Fibroblast of skin of back (primary cell): Measurements from ENCODE around the gene TRPM3.
"Not testable (repeated sequence)": the region's sequence is repeated elsewhere in the genome, so short reads cannot be mapped to it uniquely, and the experiment has no call there.

Source experiments
- DNase-seq: peaks from one replicate; pipeline ENCODE4 v3.0.0-alpha.2; 2013

The TRPM3 gene

DNA sequence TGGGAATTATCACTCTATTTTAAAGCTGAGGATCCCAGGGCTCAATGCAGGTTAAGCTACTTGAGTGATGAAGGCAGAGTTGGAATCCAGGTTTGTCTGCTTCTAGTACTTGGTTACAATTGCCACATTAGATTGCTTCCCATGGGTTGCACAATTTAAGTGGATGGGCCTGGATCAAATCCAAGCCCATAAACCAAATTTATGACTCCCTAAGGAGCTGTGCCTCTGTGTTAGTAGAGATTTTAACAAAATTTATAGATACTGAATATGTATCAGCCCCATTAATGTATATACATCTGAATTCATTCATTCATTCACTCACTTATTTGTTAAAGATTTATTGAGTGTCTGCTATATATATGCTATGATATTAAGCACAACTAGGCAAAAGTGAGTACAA is 374.7 kb downstream of the TRPM3 start:
- DNase-seq, result no peak

DNA sequence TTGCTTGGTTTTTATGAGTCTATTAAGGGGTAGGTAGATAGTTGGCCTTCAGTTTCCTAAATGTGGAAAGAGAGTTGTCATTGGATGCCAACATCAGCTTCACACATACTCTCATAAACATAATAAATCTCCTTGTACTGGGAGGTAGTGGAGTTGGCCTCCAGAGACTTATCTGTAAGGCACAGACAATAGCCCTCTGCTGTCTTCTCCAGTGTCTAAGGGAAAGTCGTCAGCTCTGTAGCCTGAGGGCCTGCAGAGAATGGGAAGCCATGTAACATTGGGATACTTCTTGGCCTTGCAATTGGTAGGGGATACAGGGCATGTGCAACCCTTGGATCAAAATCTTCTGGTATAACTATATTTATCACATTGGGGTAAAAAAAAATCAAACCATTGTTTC is 375.1 kb downstream of the TRPM3 start:
- DNase-seq, result no peak

DNA sequence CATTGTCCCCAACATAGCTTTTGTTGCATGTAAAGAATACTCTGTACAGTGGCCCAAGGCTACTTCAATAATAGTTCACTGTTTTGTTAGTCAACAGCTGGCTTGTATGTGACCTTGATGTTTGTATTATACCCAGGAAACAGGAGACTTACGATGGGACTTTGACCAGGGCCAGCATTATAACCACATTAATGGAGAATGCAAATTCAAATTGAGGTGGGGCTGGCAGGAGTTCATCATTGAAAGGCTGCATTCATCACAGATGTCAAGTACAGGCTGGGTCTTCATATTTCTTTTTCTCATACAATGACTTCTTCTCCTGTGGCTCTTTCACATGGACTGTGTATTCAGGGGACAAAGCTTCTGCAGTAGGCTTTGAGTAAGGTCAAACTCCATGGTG is 396.6 kb downstream of the TRPM3 start:
- DNase-seq, result not testable (repeated sequence)

DNA sequence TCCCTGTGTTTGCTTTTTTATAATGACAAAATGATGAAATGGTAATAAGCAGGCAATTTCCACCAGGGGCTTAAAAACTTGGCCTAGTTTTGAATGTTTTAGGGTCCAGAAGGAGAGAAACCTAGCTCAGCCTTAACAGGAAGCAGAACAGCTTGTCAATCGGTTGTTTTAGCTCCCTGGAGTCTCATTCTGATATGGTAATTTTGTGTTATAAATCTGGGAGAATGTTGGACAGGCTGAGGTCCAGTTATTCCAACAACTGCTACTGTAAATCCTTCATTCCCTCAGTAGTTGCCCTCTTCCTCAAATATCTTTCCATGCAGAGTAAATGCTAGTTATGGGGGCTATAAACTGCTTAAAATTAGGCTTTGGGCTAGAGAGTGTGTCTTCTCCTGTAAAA is 397.4 kb downstream of the TRPM3 start:
- not testable (repeated sequence) for DNase-seq

DNA sequence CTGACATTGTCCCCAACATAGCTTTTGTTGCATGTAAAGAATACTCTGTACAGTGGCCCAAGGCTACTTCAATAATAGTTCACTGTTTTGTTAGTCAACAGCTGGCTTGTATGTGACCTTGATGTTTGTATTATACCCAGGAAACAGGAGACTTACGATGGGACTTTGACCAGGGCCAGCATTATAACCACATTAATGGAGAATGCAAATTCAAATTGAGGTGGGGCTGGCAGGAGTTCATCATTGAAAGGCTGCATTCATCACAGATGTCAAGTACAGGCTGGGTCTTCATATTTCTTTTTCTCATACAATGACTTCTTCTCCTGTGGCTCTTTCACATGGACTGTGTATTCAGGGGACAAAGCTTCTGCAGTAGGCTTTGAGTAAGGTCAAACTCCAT is 414.6 kb downstream of the TRPM3 start:
- DNase-seq, result not testable (repeated sequence)

DNA sequence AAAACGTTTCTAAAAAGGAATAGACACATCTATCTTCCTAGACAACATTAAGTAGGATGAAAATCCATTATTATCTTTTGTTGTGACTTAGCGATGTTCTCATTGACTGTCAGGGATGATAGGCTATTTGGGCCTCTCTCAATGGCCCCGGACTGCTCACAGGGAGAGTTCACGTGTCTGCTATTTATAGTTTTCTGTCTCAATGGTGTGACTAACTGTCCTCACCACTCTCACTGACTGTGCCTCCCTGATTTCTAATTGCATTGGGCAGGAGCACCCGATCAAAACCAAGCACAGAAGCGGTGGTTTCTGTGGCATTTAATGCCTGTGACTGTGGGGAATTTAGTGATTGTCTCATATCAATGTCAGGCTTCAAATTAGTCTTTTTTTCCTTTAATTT is 420.3 kb downstream of the TRPM3 start:
- DNase-seq, result no peak

DNA sequence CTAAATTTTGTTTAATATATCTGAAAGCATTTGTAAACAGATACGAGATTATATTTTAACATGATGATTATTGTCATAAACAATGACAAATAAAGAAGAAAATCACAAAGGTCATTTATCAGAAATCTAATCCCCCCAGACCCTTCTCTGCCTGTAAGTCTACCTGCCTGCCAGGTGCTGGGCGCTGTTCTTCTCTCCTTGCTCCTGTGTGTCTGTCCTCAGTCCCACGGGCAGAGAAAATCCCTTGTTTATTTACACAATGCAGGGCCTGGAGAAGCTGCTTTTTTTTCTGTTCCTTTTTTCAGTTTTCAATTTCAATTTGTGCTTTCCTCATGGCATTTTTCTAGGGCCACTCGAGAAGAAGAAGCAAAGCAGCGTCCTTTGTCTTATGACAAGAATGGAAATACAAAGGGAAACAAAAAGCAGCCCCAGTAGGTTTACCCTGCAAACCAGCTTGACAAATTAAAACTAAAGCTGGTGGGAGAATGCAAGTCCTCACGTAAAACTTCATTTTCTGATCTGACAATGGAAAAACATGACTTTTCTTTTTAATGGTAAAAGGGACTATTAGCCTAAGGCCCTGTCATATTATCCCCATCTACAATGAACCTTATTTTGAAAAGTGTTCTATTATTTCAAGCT is 424.6 kb downstream of the TRPM3 start:
- DNase-seq, result no peak

DNA sequence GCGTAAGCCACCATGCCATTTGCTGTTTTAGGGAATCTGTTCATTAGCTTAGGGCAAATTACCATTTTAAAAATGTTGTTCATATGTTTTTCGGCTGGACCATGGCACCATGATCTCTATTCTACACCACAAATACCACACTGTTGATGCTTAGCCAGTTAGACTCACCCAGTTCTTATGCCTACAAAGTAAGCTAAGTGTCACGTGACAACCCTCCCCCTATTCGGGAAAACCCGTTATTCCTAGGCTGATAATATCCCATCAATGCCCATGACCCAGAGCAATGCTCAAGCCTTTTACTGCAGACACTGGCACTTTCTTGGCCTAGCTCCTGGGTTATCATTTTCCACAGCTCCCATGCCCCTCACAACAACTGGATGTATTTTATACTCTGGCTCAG is 426.7 kb downstream of the TRPM3 start:
- no peak for DNase-seq

DNA sequence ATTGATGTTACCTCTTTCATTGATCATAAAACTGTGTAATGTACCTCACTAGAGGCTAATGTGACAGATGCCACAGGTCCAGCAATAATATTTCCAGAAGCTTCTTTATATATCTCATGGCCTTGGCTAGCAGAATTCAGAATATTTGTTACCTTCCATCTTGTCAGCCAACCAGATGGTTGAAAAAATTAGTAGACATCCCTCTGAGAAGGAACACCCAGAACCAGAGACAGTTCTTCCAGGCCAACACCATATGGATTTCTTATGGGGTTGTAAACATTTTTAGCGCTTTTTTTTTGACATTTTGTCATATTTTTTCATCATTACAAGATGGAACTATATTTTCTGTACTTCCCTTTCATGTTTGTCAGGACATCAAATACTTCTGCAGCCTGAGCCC is 428.2 kb downstream of the TRPM3 start:
- DNase-seq, result no peak

DNA sequence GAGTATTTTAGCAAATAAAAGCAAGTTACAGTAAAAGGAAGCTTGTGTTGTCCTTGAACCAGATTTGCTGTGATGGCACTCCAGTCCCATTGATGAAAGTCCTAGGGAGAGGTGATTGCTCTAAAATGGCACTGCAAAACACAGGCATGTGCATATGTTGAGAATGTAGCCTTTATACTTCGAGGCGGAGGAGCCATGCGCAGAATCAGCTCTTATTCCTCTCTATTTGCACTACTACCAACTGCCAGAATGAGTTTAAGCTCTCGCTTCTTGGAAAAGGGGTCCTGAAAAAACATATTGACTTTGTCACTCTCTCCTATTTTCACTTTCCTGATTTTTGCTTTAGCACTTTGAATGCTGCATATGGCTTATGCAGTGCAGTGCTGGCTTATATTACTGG is 429.0 kb downstream of the TRPM3 start:
- DNase-seq, result no peak

DNA sequence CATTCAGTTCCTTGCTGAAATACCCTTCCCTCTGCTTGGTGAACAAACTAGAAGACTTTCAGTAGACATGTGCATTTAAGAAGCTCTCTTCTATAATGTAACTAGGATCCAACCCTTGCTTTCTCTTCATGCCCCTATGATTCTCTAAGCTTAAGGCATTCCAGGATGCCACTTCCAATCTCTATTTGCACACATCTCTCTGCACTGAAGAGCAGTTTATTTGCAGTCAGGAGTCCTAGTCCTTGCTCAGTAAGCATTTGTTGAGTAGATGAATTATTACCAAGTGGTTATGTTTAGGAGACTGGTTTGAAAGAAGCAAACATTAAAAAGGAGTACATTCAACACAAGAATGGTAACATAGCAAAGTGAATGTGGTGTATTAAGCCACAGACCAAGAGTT is 432.7 kb downstream of the TRPM3 start:
- DNase-seq, result no peak

DNA sequence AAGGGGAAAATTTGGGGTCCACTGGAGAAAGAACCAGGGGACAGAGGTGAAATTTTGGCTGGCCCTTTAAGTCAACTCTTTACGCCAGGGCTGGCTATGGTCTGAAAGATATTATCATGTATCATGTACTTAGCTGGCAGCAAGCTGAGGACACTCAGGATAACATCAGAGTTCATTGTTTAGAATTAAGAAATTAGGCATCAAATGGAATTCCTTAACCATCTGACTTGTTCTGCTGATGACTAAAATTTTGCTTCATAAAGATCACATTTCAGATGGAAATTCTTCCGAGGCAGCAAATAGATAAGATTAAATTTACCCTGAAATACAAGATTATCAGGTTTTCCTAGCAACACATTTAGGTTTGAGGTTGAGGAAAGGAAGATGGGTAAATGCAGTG is 437.6 kb downstream of the TRPM3 start:
- no peak for DNase-seq

DNA sequence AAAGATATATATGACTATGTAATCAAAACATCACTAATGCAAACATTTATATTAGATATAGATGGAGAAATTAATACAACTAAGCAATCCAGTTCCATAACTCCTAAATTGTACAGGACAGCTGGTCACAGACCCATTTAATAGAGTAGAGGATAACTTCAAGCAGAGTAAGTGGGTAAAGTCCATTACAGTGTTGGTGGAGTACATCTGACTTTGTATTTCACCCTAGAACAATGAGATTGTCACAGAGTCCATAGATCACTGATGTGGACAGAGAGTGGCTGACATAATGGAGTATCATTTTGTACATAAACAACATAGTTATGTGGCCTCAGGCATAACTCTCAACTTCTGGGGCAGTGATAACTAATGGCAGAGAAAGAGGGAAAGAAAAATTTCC is 439.1 kb downstream of the TRPM3 start:
- no peak for DNase-seq

DNA sequence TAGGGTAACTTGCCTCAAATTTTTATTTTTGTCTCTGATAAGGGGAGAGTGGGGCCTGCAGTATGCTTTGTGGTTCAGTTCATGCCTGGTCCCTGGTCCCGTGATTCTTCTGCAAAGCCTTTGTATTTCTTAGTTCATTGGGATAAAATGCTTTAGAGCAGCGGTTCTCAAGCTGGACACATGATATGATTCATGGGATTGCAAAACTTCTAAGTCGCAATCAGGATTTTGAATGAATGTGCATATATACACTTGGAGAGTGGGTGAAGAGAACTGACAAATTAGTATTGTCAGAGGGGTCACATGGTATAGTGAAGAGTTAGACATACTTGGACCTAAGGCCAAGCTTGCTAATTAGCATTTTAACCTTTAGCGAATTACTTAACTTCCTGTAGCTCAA is 441.6 kb downstream of the TRPM3 start:
- DNase-seq, result no peak

DNA sequence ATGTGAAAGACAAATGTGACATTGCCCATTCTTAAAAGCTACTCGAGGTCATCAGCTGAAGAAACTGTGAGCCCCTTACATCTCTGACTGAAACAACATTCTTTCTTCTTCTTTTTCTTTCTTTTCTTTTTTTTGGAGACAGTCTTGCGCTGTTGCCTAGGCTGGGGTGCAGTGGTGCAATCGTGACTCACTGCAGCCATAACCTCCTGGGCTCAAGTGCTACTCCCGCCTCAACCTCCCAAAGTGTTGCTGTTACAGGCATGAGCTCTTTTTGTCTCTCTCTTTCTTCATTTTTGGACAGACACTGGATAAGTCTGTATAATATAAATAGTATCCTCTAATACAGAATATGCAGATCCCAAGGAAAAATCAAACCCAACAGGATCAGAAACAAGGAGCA is 443.3 kb downstream of the TRPM3 start:
- DNase-seq, result no peak

DNA sequence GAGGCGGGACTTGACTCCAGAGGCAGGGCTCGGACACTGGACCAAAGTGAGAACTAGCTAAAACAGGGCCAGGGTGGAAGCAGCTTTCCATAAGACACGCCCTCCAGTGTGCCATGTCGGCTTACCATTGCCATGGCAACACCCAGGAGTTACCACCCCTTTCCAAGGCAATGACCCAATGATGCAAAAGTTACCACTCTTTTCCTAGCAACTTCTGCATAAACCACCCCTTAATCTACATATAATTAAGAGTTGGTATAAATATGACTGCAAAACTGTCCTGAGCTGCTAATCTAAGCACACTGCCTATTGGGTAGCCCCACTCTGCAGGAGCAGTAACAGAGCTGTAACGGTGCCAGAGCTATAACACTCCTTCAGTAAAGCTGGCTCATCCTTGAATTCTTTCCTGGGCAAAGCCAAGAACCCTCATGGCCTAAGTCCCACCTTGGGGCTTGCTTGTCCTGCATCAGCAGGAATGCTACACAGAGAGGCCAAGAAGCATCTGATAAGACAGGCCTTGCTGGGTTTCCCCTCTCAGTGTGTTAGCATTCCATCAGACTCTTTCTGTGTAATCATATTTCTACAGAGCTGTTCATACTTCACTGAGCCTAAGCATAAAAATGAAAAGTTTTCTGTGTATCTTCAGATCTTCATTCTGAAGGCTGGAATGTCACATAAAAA is 444.2 kb downstream of the TRPM3 start:
- DNase-seq, result no peak

DNA sequence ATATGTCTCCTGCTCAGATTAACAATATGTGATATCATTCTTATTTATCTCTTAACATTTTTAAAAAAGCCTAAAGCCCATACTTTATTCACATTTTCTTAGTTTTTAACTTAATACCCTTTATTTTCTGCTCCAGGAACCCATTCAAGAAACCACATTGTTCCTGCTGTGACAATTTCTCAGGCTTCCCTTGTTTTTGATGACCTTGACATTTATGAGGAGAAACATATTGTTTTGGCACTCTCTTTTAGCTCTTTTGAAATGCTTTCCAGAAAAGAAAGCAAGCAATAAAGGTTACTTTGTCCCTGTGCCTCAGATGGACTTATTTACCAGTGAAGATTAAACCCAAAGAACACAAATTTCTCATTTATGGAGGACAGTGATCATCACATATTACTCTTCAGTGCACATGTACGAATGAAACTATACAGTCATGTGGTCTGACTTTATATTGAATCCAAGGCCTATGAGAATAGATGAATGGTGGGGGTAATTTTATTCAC is 445.5 kb downstream of the TRPM3 start:
- no peak for DNase-seq

DNA sequence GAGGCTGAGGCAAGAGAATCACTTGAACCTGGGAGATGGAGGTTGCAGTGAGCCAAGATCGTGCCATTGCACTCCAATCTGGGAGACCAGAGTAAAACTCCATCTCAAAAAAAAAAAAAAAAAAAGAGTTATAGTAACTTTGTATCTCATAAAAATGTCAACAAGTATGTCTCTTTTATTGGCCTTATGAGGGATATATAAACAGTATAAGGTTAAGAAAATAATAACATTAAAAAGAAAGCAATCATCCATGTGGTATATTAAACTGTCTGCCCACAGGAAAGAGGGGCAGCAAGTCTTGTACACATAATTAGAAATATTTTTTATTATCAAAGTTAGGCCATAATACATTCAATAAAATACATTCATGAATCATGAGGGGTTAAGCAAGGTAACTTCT is 447.6 kb downstream of the TRPM3 start:
- no peak for DNase-seq

DNA sequence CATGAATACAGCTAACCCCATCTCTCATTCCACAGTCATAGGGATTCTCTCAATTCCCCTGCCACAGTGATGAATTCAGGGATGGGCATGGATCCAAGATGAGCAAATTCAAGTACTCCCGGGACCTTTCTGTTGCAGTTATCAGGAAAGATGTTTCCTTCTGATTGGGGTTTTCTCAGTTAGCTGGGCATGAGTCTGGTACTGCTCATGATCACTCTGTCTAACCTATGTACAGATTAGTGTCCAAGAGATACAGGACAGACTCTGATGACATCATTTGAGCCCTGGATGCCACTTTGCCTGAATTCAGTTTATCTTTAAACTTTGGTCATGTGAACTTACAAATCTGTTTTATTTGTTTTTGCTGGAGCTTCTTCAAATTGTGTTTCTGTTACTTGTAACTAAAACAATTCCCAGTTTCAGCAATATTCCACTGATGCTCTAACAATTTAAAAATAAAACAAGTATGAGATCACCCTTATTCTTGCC is 449.2 kb downstream of the TRPM3 start:
- peak; percentile 16 for DNase-seq

DNA sequence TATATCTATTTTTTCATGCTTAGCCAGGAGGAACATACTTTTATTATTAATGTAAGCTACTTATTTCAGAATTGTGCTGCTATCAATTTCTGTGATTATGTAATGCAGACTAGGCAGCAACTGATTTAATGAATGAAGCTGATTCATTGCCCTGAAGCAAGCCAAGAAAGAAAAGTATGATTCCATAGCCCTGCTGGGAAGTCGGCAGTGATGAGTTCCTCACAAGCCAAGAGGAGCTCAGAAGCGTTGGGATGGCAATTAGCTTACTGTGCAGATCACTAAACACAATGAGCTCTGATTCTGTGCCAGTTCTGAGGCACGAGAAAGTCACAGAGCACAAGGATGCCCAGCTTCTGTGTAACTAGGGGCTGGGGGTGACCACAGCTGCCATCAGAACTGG is 452.7 kb downstream of the TRPM3 start:
- DNase-seq, result no peak

DNA sequence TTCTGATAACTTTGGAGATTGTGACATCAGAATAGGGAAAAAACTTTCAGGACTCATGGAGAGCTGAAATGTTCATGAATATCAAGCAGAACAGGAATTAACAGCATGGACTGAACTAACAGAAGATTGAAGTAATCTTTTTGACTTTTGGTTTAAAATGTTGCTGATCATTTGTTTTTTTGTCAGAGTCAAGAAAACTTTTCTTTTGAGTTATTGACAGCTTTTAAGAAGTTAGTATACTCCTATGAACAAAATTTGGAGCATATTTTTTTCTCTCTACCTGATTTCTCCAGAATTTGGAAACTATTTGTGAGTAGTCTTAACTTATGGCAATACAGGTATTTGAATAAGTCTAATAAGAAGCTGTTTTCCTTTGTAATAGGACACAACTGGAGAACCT is 462.7 kb downstream of the TRPM3 start:
- no peak for DNase-seq

DNA sequence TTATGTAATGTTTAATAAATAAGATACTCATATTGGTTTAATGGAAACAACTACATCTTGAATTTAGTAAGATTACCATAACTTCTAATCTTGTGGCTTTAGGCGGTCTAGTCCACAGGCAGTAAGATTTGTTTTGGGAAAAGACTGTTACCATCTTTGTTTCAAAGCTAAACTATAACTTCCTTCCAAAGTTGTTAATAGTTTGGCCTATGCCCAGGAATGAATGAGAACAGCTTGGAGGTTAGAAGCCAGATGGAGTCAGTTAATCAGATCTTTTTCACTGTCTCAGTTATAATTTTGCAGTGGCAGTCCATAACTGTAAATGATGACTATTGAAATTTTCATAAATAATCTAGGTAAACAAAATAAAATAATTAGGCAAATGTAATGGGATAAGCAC is 465.1 kb downstream of the TRPM3 start:
- no peak for DNase-seq

DNA sequence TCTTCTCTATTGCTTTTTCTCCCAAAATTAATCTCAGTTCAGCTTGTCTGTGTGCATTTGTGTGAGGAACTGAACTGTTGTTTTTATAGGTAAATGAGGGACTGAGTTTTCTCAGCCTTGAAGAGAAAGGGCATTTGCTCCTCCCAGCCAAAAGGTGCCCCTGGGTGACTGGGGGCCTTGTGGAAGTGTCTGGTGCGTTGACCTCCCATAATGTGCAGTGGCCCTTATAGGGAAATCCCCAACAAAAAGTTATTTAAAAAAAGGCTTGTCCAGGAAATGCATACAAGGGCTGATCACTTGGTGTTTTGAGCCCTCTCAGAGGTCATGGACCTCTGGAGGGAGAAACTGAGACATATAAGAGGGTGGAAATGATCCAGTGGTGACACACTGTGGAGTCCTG is 467.3 kb downstream of the TRPM3 start:
- DNase-seq, result no peak

DNA sequence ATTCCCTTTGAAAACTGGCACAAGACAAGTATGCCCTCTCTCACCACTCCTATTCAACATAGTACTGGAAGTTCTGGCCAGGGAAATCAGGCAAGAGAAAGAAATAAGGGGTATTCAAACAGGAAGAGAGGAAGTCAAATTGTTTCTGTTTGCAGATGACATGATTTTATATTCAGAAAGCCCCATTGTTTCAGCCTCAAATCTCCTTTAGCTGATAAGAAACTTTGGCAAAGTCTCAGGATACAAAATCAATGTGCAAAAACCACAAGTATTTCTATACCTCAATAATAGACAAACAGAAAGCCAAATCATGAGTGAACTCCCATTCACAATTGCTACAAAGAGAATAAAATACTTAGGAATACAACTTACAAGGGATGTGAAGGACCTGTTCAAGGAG is 476.8 kb downstream of the TRPM3 start:
- not testable (repeated sequence) for DNase-seq

DNA sequence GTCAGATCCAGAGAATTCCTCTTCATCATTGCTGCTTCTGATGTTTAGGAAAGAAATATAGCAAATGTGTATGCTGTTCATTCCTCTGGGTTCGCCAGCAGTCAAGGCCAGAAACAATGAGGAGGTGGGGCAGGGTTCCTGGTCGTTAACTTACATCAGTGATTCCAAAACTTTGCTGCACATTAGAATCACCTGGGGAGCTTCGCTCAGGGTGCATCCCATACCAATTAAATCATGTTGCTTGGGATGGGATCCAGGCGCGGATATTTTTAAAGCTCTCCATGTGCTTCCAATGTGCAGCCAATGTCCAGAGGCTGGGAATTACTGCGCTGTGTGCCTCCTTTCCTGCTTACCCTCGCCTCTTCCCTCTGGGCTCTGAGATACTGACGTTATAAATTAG is 479.1 kb downstream of the TRPM3 start:
- no peak for DNase-seq
